Activated naive CD8-positive, alpha-beta T cell treated with anti-CD3 and anti-CD28 coated beads, Interleukin-2, amount 50 U/mL, for 24 hours (primary cell): ENCODE data around the gene LMO7.
A peak's percentile ranks its signal among the peaks of the same experiment; 100 is the strongest.

Experiments
- ATAC-seq: fragments of 150-1000 bp; cut with Tn5 transposase; one replicate; pipeline ENCODE4 v1.10.0; 2021
- DNase-seq: peaks from one replicate; pipeline ENCODE4 v3.0.0; 2021
- H3K27ac Mint-ChIP-seq: one replicate; pipeline ENCODE4 v1.8.0; 2021; ENCODE audit warnings: mild to moderate bottlenecking, mixed read lengths
- H3K27me3 Mint-ChIP-seq: one replicate; pipeline ENCODE4 v1.8.0; 2021; ENCODE audit warnings: mixed read lengths
- H3K36me3 Mint-ChIP-seq: one replicate; pipeline ENCODE4 v1.8.0; 2021; ENCODE audit warnings: low read depth, mixed read lengths
- H3K4me1 Mint-ChIP-seq: one replicate; pipeline ENCODE4 v1.8.0; 2021; ENCODE audit warnings: mixed read lengths
- H3K4me3 Mint-ChIP-seq: one replicate; pipeline ENCODE4 v1.8.0; 2021; ENCODE audit warnings: mild to moderate bottlenecking, moderate library complexity, mixed read lengths
- H3K9me3 Mint-ChIP-seq: one replicate; pipeline ENCODE4 v1.8.0; 2021; ENCODE audit warnings: mixed read lengths

The LMO7 gene

GRCh38 chr13:75843991-75844390 is 207.9 kb downstream of the LMO7 start:
- H3K27ac Mint-ChIP-seq: no peak overlapping the region
- no peaks in the 10 kb centered on the region for H3K27me3 Mint-ChIP-seq
- H3K4me1 Mint-ChIP-seq: no peaks in the 10 kb centered on the region
- H3K4me3 Mint-ChIP-seq: no peak overlapping the region
- peaks cover 9% of the 10 kb centered on the region for H3K9me3 Mint-ChIP-seq
- ATAC-seq: no peak
- DNase-seq: no peak
- peaks cover 24% of the 10 kb centered on the region for H3K36me3 Mint-ChIP-seq

GRCh38 chr13:75847588-75847987 is 211.5 kb downstream of the LMO7 start:
- Mint-ChIP-seq H3K27me3 (no peaks in the 10 kb centered on the region), H3K4me3 (no peak overlapping the region), H3K27ac (no peak overlapping the region), H3K9me3 (peaks cover 5% of the 10 kb centered on the region), H3K4me1 (no peaks in the 10 kb centered on the region), H3K36me3 (peaks cover 15% of the 10 kb centered on the region)
- ATAC-seq: no peak
- DNase-seq: no peak

DNA sequence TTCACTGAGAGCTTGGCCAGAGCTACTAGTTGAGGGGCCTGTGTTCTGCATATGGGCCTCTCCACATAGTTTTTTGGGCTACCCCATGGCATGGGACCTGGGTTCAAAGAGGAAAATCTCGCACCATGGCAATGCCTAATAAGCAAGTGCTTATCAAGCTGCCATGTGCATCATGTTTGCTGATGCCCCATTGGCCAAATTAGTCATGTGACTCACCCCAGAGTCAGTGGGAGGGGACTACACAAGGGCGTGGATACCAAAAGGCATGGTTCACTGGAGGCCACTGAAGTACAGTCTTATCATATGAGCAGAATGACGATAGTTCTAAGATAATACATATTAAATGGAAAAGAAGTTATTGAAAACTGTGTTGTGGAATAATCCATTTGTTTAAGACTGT is 214.8 kb downstream of the LMO7 start:
- Mint-ChIP-seq H3K9me3 (no peaks in the 10 kb centered on the region), H3K27me3 (no peaks in the 10 kb centered on the region), H3K27ac (no peak overlapping the region), H3K4me3 (no peak overlapping the region), H3K4me1 (no peaks in the 10 kb centered on the region), H3K36me3 (peaks cover 14% of the 10 kb centered on the region)
- ATAC-seq (no peak), DNase-seq (no peak)

DNA sequence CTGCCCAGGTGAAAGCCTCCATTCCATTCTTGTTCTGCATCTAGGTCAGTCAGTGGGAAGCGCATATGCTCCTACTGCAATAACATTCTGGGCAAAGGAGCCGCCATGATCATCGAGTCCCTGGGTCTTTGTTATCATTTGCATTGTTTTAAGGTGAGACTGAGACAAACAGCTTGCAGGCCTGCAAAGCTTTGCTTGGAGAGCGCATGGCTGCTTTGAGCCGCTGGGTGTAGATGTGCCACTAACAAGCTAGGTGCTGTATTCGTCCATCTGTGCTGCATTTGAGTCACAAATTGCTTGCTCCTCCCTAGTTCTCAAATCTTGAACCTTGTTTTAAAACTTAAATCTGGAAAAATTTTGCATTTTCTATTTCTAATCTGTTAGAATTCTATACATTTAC is 219.1 kb downstream of the LMO7 start:
- no peaks in the 10 kb centered on the region for H3K4me1 Mint-ChIP-seq
- no peak for DNase-seq
- H3K9me3 Mint-ChIP-seq: no peaks in the 10 kb centered on the region
- no peak for ATAC-seq
- H3K4me3 Mint-ChIP-seq: no peak overlapping the region
- H3K36me3 Mint-ChIP-seq: peaks cover 9% of the 10 kb centered on the region
- no peak overlapping the region for H3K27ac Mint-ChIP-seq
- H3K27me3 Mint-ChIP-seq: no peaks in the 10 kb centered on the region

DNA sequence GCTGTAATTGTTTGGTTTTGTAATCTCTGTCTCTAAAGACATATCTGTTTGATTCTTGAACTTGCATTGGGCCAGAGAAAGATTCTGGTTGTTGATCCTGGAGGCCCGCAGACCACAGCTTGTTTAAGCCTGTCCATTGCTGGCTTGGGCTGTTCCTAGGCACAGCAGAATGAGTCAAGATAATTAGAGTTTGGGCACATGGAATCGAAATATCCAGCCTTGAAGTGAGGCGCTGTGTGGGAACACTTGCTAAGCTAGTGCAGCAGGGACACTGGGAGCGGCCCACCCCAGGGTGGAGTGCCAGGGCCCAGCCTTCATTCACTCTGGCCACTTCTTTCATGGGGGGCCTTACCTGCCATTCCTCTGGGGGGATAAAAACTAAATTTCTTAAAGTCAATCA is 219.7 kb downstream of the LMO7 start:
- no peaks in the 10 kb centered on the region for H3K9me3 Mint-ChIP-seq
- H3K27ac Mint-ChIP-seq: no peak overlapping the region
- ATAC-seq: no peak
- no peak for DNase-seq
- no peak overlapping the region for H3K4me3 Mint-ChIP-seq
- H3K27me3 Mint-ChIP-seq: no peaks in the 10 kb centered on the region
- H3K4me1 Mint-ChIP-seq: no peaks in the 10 kb centered on the region
- peaks cover 7% of the 10 kb centered on the region for H3K36me3 Mint-ChIP-seq

DNA sequence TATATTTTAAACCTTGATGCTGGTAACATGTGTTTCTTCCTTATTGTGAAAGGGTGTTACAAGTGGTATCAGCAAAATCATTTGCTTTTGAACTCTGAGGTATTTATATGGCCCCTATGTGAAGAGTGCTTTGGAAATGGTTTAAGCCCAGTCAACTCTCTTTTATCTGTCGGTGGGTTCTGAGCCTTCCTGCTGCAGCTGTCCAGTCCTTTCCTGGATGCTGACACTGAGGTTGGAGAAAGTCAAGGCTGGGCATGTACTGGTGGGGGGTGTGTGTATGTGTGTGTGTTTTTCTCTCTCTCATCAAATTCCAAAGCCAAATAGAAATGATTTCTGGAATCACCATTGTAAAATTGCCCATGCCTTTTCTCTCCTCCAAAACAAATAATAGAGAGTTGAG is 221.2 kb downstream of the LMO7 start:
- Mint-ChIP-seq H3K27ac (no peak overlapping the region), H3K9me3 (no peaks in the 10 kb centered on the region), H3K27me3 (no peaks in the 10 kb centered on the region), H3K4me3 (no peak overlapping the region), H3K36me3 (peaks cover 7% of the 10 kb centered on the region), H3K4me1 (no peaks in the 10 kb centered on the region)
- ATAC-seq (no peak), DNase-seq (no peak)

- H3K27me3 Mint-ChIP-seq: peaks cover under 1% of the 10 kb centered on the region
- no peaks in the 10 kb centered on the region for H3K36me3 Mint-ChIP-seq
- H3K4me1 Mint-ChIP-seq: no peaks in the 10 kb centered on the region
- ATAC-seq: no peak
- H3K9me3 Mint-ChIP-seq: no peaks in the 10 kb centered on the region
- no peak overlapping the region for H3K27ac Mint-ChIP-seq
- H3K4me3 Mint-ChIP-seq: no peak overlapping the region
- DNase-seq: no peak
Measured at GRCh38 chr13:75860935-75861334, 224.8 kb downstream of the LMO7 start.

DNA sequence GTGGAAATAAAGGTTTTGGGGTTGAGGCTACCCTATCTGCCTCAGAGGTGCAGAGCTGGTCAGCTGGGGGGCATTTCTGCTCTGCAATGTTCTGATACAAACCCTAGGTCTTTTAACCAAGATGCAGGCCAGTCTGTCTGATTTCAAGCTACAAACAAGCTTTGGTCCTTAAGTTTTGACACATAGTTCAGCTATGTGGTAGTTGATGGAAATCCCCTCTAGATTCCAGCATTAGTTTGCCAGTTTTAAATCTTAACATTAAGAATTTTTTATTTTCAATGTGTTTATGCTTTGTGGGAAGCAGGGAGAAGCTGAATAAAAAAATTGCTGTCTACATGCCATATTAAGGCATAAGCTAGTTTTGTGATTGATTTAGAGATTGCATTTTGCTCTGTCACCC is 225.7 kb downstream of the LMO7 start:
- H3K36me3 Mint-ChIP-seq: no peaks in the 10 kb centered on the region
- H3K4me1 Mint-ChIP-seq: no peaks in the 10 kb centered on the region
- H3K27me3 Mint-ChIP-seq: peaks cover 4% of the 10 kb centered on the region
- H3K9me3 Mint-ChIP-seq: no peaks in the 10 kb centered on the region
- ATAC-seq (no peak), DNase-seq (no peak)
- no peak overlapping the region for H3K27ac Mint-ChIP-seq
- H3K4me3 Mint-ChIP-seq: no peak overlapping the region

DNA sequence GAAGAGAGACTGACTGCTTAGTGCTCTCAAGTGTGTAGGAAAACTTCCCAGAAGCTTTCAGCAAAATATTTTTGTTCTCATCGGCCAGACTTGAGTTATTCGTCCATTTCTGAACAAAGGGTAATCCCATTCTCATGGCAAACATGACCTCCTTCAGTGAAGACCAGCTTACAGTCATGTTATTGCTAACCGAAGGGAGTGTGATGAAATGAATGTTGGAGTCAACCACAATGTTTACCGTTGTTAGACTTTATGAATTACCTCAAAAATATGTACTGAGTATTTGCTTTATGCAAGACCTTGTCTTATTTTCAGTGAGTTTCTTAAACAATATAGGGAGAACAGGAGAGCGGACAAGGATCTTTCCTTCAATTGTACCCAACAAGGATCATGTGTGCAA is 228.6 kb downstream of the LMO7 start:
- Mint-ChIP-seq H3K4me3 (no peak overlapping the region), H3K4me1 (no peaks in the 10 kb centered on the region)
- no peak for DNase-seq

DNA sequence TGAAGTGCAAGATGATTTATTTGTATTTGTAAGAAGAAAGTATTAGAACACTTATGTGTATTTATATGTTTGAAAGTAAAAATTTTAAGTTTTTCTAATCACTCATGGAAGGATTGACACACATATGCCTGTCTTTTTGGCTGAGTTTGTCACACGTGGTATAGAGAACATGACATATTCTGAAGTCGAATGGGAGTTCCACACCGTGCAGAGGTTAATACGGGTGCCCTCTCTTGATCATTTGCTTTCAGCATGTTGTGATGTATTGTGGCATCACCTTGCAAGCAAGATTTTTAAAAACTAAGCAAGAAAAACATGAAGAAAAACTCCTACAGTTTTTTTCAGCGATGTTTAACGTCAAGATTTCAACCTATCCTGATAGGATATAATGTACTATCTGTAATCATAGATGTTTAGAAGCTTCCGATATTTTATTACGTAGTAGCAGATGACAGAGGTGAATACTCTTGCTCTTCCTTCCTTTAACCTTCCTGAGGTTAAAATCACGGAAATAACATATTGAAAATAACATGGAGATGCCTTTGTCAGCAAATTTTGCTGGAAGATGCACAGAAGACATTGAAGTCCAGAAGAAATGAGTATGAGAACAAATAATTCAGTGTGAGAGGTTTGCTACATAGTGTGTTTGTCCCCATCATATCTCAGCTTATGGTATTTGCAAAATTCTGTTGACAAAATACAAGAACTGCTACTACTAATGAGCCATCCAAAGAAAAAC is 231.4 kb downstream of the LMO7 start:
- Mint-ChIP-seq H3K36me3 (no peaks in the 10 kb centered on the region), H3K27me3 (peaks cover 7% of the 10 kb centered on the region), H3K4me1 (peaks cover 7% of the 10 kb centered on the region), H3K27ac (no peak overlapping the region), H3K9me3 (no peaks in the 10 kb centered on the region), H3K4me3 (no peak overlapping the region)
- no peak for ATAC-seq
- DNase-seq: no peak

More for the DNA sequence above, 228.6 kb downstream of the LMO7 start:
- no peaks in the 10 kb centered on the region for H3K36me3 Mint-ChIP-seq
- H3K27me3 Mint-ChIP-seq: peaks cover 7% of the 10 kb centered on the region
- ATAC-seq: no peak
- no peaks in the 10 kb centered on the region for H3K9me3 Mint-ChIP-seq
- H3K27ac Mint-ChIP-seq: no peak overlapping the region

DNA sequence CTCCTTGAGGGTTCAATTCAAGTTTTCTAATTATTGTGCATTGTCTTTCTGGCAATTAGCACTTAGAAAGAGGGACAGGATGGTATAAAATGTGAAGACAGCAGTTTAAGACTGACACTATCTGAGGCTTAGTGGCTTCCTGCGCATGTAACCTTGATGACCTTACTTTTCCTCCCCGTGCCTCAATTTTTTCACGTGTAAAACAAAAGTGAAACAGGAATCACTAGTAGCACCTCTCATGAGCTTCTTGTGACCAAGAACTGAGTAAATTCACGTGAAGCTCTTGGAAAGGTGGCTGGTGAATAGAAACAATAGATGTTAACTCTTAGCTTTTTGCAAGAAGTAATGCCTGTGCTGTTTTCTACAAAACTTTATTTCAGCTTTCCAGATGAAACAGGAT is 233.9 kb downstream of the LMO7 start:
- Mint-ChIP-seq H3K36me3 (no peaks in the 10 kb centered on the region), H3K9me3 (no peaks in the 10 kb centered on the region), H3K27me3 (peaks cover 7% of the 10 kb centered on the region), H3K27ac (no peak overlapping the region), H3K4me1 (peaks cover 7% of the 10 kb centered on the region), H3K4me3 (no peak overlapping the region)
- ATAC-seq: peak; percentile 40
- no peak for DNase-seq

- peaks cover 7% of the 10 kb centered on the region for H3K27me3 Mint-ChIP-seq
- ATAC-seq: peak; percentile 24
- H3K9me3 Mint-ChIP-seq: no peaks in the 10 kb centered on the region
- DNase-seq: no peak
- H3K36me3 Mint-ChIP-seq: no peaks in the 10 kb centered on the region
- H3K4me3 Mint-ChIP-seq: peak overlapping the region; percentile 54
- H3K27ac Mint-ChIP-seq: no peak overlapping the region
- peaks cover 7% of the 10 kb centered on the region for H3K4me1 Mint-ChIP-seq
Measured at GRCh38 chr13:75870397-75870903, 234.3 kb downstream of the LMO7 start.

DNA sequence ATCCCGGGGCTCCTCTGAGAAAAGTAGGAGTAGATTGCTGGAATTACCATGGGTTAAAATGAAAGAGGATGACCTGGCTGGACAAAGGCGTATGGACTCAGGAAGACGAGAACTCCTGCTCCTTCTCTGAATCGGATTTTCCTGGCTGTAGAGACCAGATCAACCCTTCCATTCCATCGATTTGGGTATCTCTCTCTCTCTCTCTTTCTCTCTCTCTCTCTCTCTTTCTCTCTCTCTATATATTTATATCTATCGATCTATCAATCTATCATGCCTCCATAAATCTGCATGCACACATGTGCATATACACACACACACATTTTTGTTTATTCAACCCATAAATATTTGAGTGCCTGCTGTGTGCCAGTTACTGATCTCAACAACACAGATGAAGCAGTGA is 234.9 kb downstream of the LMO7 start:
- H3K4me1 Mint-ChIP-seq: peaks cover 7% of the 10 kb centered on the region
- no peak for DNase-seq
- peaks cover 8% of the 10 kb centered on the region for H3K27me3 Mint-ChIP-seq
- H3K4me3 Mint-ChIP-seq: no peak overlapping the region
- no peak for ATAC-seq
- no peak overlapping the region for H3K27ac Mint-ChIP-seq
- H3K36me3 Mint-ChIP-seq: no peaks in the 10 kb centered on the region
- no peaks in the 10 kb centered on the region for H3K9me3 Mint-ChIP-seq

GRCh38 chr13:75872980-75873379 is 236.8 kb downstream of the LMO7 start:
- H3K4me3 Mint-ChIP-seq: no peak overlapping the region
- no peaks in the 10 kb centered on the region for H3K36me3 Mint-ChIP-seq
- ATAC-seq: no peak

DNA sequence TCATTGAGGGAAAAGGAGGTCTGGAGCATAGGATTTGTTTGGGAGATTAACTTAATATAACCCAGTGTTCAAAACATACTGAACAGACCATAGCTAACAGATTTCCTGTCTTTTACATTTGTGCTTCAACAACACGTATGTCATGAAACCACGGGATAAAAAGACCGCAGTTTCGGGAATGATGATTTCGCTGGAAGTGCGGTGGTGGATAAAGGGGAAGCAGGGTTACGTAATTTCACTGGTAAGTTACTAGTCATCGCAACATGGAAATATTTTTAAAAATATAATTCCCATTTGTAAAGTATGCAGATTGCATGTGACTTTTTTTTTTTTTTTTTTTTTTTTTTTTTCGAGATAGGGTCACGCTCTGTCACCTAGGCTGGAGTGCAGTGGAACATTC is 237.4 kb downstream of the LMO7 start:
- H3K36me3 Mint-ChIP-seq: no peaks in the 10 kb centered on the region
- H3K4me1 Mint-ChIP-seq: peaks cover 9% of the 10 kb centered on the region
- no peak overlapping the region for H3K27ac Mint-ChIP-seq
- no peak for DNase-seq
- H3K9me3 Mint-ChIP-seq: no peaks in the 10 kb centered on the region
- ATAC-seq: no peak
- H3K27me3 Mint-ChIP-seq: peaks cover 4% of the 10 kb centered on the region
- no peak overlapping the region for H3K4me3 Mint-ChIP-seq

More at GRCh38 chr13:75872980-75873379, 236.8 kb downstream of the LMO7 start:
- Mint-ChIP-seq H3K9me3 (no peaks in the 10 kb centered on the region), H3K27ac (no peak overlapping the region), H3K27me3 (peaks cover 4% of the 10 kb centered on the region), H3K4me1 (peaks cover 9% of the 10 kb centered on the region)
- no peak for DNase-seq

- Mint-ChIP-seq H3K4me1 (peaks cover 4% of the 10 kb centered on the region), H3K36me3 (no peaks in the 10 kb centered on the region), H3K27ac (no peak overlapping the region), H3K4me3 (no peak overlapping the region), H3K9me3 (no peaks in the 10 kb centered on the region), H3K27me3 (peaks cover 4% of the 10 kb centered on the region)
- DNase-seq (no peak), ATAC-seq (no peak)
Measured at GRCh38 chr13:75875450-75875849, 239.3 kb downstream of the LMO7 start.
